Thyroid gland (tissue), 4 donors: Measurements from ENCODE around the gene NSMCE3. TPM values are rescaled to one million over a fixed set of nuclear protein-coding genes. Genes with fewer than 3 reads are reported as not detected.

Experiments used
- DNase-seq, 2 donors: peaks; one replicate each; pipeline ENCODE4 v3.0.0-alpha.2; 2019
- H3K27ac ChIP-seq, 3 donors: fragments of 200-600 bp; sonication (generic); 1 replicate in 2 of 3; 2 replicates in 1 of 3; pipeline ENCODE4 v1.5.1; 2016 to 2019; ENCODE audit warnings: mild to moderate bottlenecking in 1 of 3, moderate library complexity in 1 of 3
- H3K27me3 ChIP-seq: fragments of 200-600 bp; sonication (generic); one replicate; pipeline ENCODE4 v1.5.1; 2019
- H3K36me3 ChIP-seq, 2 donors: fragments of 200-600 bp; sonication (generic); one replicate each; pipeline ENCODE4 v1.5.1; 2016 to 2019
- H3K4me1 ChIP-seq, 2 donors: fragments of 200-600 bp; sonication (generic); one replicate each; pipeline ENCODE4 v1.5.1; 2017 to 2019
- H3K4me3 ChIP-seq, 3 donors: fragments of 200-600 bp; sonication (generic); replicated peaks in 1 of 3; 1 replicate in 2 of 3; 2 replicates in 1 of 3; pipeline ENCODE4 v1.5.1; 2016; ENCODE audit warnings: mild to moderate bottlenecking in 1 of 3
- H3K9me3 ChIP-seq: fragments of 200-600 bp; sonication (generic); one replicate; pipeline ENCODE4 v1.5.1; 2017
- POLR2A ChIP-seq, 2 donors: fragments of 450-650 bp; IDR thresholded peaks; one replicate each; pipeline ENCODE4 v1.6.1; 2017; ENCODE audit warnings: antibody characterized with exemption in 2 of 2, mild to moderate bottlenecking in 2 of 2, moderate library complexity in 1 of 2
- WGBS, 2 donors: methylation state at CpG; one replicate each; pipeline ENCODE4 v1.1.5; 2017; 5-methylcytosine and 5-hydroxymethylcytosine counted together
- intact Hi-C: fragments of 100-400 bp; cut with DNase I; formaldehyde crosslinking; loops from one replicate; pipeline ENCODE4 v1.15.1; 2023
- small RNA-seq: library from RNA; depleted of rRNA; stranded (forward); fragments of <200 nt; gene quantifications from one replicate; pipeline ENCODE3, GENCODE V24; 2016
- total RNA-seq, 4 donors: library from RNA; depleted of rRNA; stranded (reverse); fragments of >200 nt; gene quantifications; one replicate each; pipeline ENCODE4 v1.2.3, GENCODE V29; 2016
- TF ChIP-seq, protein P1 (sequence below), 6 experiments: fragments of 200-600 bp in 3 of 6; fragments of 450-650 bp in 3 of 6; sonication (generic) in 3 of 6; IDR thresholded peaks; one replicate each; pipeline ENCODE4 v1.5.1; 2016 to 2019; ENCODE audit warnings: antibody characterized with exemption in 6 of 6, mild to moderate bottlenecking in 2 of 6, inconsistent platforms in 1 of 6, moderate library complexity in 1 of 6

Gene NSMCE3
- total RNA-seq, 4 donors from 2014 or later, result 19.6 to 21.7 (median 20.8) TPM

DNA sequence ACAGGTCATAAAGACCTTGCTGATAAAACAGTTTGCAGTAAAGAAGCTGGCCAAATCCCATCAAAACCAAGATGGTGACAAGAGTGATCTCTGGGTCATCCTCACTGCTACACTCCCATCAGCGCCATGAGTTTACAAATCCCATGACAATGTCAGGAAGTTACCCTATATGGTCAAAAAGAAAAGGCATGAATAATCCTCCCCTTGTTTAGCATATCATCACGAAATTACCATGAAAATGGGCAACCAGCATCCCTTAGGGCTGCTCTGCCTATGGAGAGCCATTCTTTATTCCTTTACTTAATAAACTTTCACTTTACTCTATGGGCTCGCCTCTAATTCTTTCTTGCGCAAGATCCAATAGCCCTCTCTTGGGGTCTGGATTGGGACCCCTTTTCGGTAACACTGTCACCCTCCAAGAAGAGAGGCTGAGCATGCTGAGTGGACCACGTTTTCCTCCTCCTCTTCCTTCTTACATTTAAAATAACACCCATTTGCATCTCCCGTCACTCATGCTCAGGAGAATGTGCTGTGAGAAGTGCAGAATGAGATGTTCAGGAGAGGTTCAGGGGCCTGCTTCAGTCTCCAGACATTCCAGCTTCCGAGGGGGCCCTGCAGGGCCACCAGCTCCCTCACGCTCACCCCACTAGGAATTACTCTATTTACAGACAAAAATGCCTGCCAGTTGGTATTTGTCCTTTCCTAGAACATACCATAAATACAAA, 47.3 kb downstream of the NSMCE3 start:
- Histone ChIP-seq H3K4me1 (no peaks in the 10 kb centered on the region), H3K4me3 (no peak overlapping the region), H3K9me3 (no peaks in the 10 kb centered on the region), H3K27ac (no peak overlapping the region), H3K36me3 (no peaks in the 10 kb centered on the region), H3K27me3 (no peaks in the 10 kb centered on the region)
- no peak for TF ChIP-seq POLR2A (IDR thresholded peaks at IDR 0.05)
- TF ChIP-seq, protein P1, sequence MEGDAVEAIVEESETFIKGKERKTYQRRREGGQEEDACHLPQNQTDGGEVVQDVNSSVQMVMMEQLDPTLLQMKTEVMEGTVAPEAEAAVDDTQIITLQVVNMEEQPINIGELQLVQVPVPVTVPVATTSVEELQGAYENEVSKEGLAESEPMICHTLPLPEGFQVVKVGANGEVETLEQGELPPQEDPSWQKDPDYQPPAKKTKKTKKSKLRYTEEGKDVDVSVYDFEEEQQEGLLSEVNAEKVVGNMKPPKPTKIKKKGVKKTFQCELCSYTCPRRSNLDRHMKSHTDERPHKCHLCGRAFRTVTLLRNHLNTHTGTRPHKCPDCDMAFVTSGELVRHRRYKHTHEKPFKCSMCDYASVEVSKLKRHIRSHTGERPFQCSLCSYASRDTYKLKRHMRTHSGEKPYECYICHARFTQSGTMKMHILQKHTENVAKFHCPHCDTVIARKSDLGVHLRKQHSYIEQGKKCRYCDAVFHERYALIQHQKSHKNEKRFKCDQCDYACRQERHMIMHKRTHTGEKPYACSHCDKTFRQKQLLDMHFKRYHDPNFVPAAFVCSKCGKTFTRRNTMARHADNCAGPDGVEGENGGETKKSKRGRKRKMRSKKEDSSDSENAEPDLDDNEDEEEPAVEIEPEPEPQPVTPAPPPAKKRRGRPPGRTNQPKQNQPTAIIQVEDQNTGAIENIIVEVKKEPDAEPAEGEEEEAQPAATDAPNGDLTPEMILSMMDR (IDR thresholded peaks at IDR 0.05), result no peak
- DNase-seq, result no peak
- 84 to 91% methylated on average over 9 of the region's 9 CpGs for WGBS, 2 donors
- intact Hi-C loops, result no loop called here

DNA sequence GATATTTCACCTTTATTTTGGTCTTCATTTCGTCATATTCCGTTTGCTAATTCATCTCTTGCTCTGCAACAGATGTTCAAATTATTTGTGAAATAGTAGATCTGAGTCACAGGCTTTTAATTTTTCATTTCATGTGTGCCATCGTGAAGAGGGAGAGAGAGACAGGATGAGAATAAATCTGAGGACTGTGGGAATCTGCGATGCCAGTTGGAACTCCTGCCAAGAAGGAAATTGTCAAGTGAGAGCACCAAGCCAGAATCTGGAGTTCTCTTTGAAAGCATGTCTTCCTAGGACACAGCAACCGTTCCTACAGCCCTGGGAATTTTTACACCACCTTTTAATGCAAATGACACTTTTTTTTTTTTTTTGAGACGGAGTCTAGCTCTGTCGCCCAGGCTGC, 48.8 kb downstream of the NSMCE3 start:
- Histone ChIP-seq H3K27ac (no peak overlapping the region), H3K4me1 (no peaks in the 10 kb centered on the region), H3K4me3 (no peak overlapping the region), H3K36me3 (no peaks in the 10 kb centered on the region), H3K27me3 (no peaks in the 10 kb centered on the region), H3K9me3 (no peaks in the 10 kb centered on the region)
- DNase-seq, result no peak
- WGBS, 2 donors, result 80 to 88% methylated on average over 7 of the region's 7 CpGs
- intact Hi-C loops, result no loop called here
- TF ChIP-seq, protein P1 (IDR thresholded peaks at IDR 0.05), result no peak
- no peak for TF ChIP-seq POLR2A (IDR thresholded peaks at IDR 0.05)

DNA sequence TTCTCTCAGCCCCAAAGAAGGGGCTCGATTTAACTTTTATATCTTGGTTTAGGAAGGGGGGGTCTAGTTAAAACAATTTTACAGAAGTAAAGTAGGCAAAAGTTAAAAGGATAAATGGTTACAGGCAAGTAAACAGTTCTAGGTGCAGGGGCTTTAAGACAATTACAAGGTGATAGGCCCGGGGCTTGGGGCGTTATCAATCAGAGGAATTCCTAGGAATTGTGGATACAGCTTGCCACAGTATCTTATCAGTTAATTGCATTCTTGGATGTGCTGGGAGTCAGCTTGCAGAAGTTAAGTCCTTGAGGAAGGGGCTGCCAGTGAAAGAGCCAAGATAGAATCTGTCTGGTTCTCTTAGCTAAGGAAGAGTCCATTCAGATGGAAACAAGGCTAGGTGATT, 52.7 kb downstream of the NSMCE3 start:
- Histone ChIP-seq H3K9me3 (no peaks in the 10 kb centered on the region), H3K4me3 (no peak overlapping the region), H3K36me3 (no peaks in the 10 kb centered on the region), H3K27ac (no peak overlapping the region), H3K4me1 (no peaks in the 10 kb centered on the region), H3K27me3 (no peaks in the 10 kb centered on the region)
- no peak for TF ChIP-seq POLR2A (IDR thresholded peaks at IDR 0.05)
- TF ChIP-seq, protein P1 (IDR thresholded peaks at IDR 0.05), result no peak
- no peak for DNase-seq
- 51 to 54% methylated on average over 3 of the region's 3 CpGs for WGBS, 2 donors
- intact Hi-C loops, result no loop called here

Small RNAs within 50 kb of the gene (small RNA-seq; reads per million reads assigned to genes)
- gene RF00201, result not detected
